GM18868 (cell line): ENCODE results near the gene CCDC38.
"Not testable (repeated sequence)": the region's sequence is repeated elsewhere in the genome, so short reads cannot be mapped to it uniquely, and the experiment has no call there.

Experiments
- ATAC-seq: cut with Tn5 transposase; IDR thresholded peaks from one replicate; pipeline ENCODE4 v1.9.1; 2021; ENCODE audit warnings: mild to moderate bottlenecking, moderate library complexity; ENCODE audit not compliant: unreplicated experiment

The CCDC38 gene

DNA sequence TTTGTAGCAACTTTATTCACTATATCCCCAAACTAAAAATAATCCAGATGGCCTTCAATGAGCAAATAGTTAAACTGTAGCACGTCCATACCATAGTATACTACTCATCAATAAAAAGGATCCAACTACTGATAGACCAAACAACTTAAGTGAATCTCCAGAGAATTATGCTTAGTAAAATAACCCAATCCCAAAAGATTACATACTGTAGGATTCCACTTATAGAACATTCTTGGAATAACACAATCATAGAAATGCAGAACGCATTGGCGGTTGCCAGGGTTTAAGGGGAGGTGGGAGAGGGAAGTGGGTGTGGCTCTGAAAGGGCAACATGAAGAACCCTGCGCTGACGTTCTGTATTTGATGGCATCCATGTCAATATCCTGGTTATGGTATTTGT is 55.1 kb downstream of the CCDC38 start:
- ATAC-seq, result no peak

DNA sequence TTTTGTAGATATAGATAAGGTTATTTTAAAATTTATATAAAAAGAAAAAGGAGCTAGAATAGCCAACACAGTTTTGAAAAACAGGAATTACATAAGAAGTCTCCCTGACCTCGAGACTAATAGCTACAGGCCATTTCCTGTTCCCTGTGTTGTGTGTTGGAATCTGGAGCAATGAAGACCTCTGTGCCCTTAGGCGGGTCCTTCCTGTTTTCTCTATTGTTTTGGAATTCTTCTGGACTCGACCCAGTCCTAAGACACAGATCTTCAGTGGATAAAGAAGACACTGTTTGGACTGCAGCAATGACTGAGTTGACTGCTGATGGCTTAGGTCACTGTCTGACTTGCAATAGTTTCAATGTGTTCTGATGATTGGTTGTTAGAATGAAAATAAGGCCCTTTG is 57.4 kb downstream of the CCDC38 start:
- ATAC-seq, result no peak

DNA sequence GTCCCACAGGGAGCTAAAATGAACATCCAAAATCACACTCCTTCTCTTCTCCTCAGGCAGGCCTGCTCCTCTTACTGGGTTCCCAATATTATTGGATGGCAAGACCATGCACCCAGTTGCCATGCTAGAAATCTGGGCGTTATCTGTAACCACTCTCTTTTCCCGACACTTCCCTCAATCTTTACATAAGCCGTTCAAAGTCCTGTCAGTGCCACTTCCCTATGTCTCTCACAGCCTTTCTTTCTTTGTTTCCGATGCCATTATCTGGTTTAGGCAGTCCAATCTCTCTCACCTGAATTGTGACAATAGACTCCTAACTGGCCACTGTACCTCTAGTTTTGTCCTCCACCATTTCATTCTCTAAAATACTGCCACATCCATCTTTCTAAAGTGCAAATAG is 59.5 kb downstream of the CCDC38 start:
- ATAC-seq, result no peak

DNA sequence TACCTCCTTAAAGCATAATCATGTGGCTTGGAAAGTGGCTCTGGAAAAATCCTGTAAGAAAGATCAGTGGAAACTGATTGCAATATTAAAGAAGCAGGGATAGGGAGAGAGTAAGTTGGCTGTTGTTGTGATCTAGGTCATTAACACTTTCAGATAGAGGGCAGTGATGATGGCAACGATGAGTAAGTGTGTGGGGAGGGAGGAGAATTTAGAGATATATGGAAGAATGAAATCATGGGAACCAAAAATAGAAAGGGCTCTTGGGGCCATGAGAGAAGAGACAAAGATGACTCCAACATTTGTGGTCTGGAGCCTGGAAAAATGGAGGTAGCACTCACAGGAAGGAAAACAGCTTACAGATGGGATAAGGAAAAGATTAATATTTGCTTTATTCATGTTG is 60.3 kb downstream of the CCDC38 start:
- ATAC-seq, result no peak

DNA sequence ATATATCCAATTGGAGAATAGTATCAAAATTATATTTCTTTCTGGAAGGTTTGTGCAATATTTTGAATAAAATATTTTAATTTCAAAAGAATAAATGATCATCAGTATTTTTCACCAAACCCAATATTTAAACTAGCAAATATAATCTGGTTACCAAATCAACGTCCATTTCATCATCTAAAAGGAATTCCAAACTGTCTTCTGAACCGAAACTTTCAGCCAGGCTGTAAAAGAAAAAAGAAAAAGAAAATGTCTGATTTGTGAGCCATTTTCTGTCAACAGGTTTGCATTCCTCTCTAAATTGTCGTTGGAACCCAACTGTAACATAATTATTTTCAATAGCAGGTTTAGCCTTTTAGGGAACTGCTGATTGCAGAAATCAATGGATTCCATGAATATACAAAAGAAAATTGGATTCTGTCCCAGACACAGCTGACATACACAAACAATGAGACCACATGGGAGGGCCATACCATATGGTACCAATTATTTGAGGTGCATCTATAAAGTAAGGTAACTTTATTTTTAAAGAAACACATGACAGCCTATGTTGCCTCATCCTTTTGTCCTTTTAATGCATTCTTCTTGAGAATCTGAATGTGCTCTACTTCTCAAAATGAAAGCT is 61.0 kb downstream of the CCDC38 start:
- no peak for ATAC-seq

DNA sequence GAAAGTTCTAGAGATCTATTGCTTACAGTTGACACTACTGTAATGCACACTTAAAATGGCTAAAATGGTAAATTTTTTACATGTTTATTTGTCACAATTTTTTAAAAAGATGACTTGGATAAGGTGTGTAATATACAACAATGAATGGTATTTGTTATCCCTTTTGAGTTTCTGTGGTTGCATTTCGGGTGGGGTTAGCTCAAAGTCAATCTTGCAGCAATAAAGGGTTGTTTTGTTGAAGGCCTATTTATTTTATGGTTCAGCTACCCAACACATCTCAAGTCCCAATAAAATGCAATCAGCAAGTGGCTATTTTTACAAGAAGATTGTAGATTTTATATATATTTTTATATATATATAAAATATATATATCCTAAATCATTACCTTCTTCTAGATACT is 61.5 kb downstream of the CCDC38 start:
- ATAC-seq, result no peak

DNA sequence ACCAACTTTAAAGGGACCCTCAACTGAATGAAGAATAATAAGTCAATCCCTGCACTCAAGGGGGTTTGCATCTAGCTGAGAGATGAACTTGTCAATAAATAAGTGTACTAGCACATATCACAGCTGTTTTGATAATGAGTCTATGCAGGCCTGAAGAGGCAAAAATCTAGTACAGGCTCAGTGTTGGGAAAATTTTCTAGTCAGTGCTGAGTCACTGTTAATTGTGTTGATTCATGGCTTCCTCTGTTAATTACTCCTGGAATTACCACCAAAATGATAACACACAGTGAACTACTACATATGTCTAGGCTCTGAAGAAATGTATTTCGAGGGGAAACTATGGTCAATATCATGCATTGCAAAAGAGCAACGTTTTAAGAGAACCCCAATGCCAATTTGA is 64.8 kb downstream of the CCDC38 start:
- no peak for ATAC-seq

DNA sequence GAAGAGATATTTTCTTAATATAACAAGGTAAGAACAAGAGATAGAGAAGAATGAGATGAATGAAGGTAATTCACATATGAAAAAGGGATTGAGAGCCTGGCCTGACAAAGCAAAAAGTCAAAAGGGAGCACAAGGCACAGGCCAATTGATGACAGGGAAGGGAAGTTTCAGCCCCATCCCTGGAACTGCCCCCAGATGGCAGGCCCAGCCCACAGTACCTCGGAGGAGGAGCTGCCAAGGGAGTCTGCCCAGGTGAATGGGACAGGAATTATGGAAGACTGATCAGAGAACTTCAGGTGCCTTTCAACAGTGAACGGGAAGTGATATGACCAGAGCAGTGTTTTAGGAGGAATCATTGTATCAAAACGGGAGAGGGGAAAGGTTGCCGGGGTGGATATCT is 68.0 kb downstream of the CCDC38 start:
- ATAC-seq, result no peak

DNA sequence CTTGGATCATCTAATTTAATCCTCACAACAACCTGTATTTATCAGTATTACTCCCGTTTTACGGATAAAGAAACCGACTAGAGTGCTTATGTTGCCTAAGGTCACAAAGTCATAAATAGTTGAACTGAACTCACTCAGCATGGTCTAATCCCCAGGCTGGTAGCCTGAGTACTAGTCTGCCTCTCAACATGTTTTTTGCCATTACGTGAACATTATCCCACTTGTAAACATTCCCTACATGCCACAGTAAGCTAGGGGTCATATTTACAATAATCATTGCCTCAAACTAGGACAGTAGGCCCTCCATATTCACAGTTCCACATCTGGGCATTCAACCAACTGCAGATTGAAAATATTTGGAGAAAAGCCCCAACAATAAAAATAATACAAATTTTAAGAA is 71.5 kb downstream of the CCDC38 start:
- no peak for ATAC-seq

DNA sequence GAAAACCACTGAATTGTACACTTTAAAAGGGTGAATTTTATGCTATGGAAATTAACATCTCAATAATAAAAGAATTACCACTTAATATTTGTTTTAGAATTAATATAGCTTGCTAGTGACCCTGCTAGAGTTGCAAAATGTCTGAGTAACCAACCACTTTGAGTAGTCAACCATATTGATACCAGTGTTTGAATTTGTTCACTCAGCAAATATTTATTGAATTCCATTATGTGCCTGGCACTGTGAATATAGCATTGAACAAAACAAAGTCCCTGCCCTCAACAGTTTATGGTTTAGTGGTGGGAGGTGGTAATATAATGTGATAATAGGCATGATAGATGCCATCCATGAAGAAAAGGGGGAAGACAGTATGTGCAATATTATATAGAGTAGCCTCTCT is 79.1 kb downstream of the CCDC38 start:
- no peak for ATAC-seq

DNA sequence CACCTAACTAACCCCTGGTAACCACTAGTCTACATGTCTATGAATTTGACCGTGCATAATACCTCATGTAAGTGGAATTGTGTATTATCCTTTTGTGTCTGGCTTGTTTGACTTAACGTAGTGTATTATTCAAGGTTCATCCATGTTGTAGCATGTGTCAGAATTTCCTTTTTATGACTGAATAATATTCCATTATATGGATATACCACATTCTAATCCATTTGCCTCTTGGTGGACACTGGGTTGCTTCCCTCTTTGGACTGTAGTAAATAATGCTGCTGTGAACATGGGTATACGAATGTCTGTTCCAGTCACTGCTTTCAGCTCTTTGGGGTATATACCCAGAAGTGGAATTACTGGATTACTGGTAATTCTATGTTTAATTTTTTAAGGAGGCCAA is 80.4 kb downstream of the CCDC38 start:
- no peak for ATAC-seq

DNA sequence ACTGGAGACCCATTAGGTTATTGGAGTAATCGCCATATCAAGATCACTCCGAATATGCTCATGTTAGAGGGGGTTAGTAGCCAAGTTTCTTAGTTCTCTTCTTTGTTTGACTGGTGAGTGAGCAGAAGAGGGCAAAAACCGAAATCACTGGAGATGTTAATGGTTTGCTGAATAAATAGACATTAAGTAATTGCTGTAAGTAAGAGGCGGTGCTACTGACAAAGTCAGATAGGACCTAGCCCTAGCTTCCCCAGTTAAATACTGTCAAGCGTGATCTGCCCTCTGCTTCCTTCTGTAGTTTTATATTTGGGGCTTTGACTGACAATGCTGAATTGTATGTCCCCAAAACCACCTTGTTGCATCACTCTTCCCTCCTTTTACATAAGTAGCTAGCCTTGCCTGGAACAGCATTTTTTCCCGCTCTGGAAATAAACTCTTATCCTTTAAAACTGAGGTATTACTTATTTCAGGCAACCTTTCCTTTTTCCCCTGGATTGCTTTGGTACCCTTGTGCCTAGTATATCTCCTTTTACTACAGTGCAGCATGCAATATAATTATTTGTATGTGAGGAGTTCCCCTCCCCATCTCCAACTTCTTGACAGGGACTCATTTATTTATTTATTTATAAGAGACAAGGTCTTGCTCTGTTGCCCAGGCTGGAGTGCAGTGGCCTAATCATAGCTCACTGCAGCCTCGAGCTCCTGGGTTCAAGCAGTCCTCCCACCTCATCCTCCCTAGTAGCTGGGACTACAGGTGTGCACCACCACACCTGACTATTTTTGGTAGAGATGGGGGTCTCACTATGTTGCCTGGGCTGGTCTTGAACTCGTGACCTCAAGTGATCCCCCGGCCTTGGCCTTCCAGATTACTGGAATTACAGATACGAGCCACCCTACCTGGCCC is 82.2 kb downstream of the CCDC38 start:
- no peak for ATAC-seq

DNA sequence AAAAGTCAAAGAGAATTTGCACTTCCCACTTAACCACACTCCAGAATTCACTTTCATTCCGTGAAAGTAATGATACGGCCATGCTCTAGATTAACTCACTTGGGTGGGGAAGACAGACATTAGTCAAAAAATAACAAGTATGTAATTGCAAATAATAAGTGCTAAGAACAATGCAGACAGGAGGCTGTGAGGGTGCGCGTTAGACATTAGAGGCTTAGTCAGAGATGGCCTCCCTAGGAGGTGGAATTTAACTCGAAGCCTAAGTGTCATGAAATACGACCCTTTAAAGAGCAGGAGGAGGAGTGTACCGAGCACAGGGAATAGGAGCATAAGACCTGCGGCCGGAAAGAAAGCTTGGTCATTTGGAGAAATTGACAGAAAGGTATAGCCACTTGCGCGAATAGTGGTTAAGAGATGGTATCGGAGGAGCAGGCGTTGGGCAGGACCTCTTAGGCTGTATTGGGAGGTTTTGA is 83.0 kb downstream of the CCDC38 start:
- no peak for ATAC-seq

DNA sequence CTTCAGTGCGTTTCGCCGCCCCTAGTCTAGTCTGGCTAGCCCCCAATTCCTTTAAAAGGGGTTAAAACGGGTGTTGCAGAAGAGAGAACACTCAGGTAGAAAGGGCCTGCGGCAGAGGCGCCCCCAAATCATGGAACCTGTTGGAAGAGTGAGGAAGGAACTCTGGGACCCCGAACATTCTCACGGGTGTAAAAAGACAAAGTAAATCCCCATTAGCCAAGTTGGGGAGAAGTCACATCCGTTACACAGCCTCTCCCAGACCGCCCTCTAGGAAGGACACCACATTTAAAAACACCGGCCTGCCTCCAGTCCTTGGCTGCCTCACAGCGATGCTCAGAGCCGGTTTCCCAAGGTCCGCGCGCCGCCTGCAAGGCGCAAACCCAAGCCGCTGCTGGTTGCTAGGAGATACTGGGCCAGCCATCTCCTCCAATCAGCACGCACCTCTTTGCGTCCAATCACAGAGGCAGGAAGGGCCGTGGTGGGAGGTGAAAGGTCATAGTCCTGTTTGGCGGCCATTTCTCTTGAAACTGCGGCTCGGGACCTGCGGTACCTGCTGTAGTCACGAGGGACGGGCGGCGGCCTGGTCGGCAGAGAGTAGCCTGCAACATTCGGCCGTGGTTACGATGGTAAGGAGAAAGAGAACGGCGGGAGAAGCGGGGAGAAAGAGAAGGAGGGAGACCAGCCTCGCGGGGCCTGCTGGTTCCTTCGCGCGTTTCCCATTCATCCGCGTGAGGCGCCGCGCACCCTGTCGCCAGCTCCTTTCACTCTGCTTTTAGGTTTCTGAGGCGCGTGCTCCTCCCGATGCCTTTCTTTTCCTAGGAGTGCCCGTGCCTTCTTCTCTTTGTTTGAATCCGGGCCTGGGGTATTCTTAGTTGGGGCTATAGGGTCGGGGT is 83.7 kb downstream of the CCDC38 start, which contains the start of gene SNRPF:
Gene SNRPF (plus strand): TSS at position 502 of the 893 bp plus-strand sequence. CDS start 122 bp downstream, at position 624.
- peak; percentile 100 for ATAC-seq

DNA sequence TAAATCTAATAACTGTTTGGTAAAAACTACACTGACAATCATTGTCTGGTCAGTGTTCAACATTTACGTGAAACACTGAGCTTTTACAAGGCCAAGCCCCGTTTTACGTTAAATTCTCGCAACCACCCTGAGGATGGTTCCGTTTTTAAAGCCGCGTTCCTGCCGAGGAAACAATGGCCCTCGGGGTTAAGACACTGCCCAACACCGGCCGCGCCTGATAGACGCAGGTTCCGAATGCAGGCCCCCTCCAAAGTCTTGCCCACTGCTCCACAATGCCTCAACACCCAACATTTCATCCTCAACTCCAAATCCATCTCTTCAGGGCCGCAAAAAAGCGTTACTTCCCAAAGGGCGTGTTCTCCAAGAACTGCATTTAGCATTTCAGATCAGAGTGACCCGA is 84.6 kb downstream of the CCDC38 start:
- ATAC-seq, result no peak

DNA sequence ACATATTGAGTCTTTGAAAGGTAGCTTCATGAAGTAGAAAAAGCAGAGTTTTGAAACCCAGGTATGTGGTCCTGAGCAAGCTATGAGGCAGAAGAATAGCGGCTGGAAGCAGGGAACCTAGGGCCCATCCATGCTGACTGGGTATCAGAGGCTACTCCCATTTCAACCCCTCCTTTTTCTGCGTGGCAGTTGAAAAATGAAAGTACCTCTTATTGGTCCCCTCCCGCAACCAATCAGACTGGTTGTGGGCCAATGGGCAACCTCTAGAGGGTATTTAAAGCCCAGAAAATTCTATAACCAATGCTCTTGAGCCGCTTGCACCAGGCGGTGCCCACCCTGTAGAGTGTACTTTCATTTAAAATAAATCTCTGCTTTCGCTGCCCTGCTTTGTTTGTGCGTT is 85.3 kb downstream of the CCDC38 start:
- ATAC-seq, result no peak

DNA sequence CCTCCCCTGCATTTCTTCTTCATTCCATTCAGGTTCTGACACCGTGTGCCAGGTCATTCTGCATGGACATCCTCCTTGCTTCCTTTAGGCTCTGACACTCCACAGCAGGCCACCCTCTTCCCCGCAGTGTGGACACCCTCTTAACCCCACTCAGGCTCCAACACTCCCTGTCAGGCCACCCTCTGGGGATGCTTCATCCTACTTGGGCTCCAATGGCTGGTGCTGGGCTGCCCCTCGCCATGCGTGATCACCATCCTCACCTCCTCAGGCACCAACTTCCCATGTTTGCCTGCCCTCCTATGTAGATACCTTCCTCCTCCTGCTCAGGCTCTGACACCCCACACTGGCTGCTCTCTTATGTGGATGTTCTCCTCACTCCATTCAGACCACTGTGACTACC is 90.3 kb downstream of the CCDC38 start:
- no peak for ATAC-seq

DNA sequence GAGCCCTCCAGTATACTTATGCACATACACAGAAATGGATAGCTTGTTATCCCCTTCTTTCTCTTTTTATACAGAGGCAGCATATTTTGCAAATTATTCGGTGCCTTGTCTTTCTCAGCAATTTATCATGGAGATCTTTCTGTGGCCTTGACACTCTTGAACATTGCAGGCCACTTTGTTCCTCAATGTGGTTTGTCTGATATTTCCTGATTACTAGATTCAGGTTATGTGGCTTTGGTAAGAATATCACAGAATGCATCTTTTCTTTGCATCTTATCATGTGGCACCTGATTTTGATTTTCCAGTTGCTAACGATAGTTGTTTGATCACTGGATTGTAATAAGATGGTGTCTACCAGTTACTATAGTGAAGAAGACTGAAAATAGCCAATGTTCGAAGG is 90.8 kb downstream of the CCDC38 start:
- ATAC-seq, result no peak

DNA sequence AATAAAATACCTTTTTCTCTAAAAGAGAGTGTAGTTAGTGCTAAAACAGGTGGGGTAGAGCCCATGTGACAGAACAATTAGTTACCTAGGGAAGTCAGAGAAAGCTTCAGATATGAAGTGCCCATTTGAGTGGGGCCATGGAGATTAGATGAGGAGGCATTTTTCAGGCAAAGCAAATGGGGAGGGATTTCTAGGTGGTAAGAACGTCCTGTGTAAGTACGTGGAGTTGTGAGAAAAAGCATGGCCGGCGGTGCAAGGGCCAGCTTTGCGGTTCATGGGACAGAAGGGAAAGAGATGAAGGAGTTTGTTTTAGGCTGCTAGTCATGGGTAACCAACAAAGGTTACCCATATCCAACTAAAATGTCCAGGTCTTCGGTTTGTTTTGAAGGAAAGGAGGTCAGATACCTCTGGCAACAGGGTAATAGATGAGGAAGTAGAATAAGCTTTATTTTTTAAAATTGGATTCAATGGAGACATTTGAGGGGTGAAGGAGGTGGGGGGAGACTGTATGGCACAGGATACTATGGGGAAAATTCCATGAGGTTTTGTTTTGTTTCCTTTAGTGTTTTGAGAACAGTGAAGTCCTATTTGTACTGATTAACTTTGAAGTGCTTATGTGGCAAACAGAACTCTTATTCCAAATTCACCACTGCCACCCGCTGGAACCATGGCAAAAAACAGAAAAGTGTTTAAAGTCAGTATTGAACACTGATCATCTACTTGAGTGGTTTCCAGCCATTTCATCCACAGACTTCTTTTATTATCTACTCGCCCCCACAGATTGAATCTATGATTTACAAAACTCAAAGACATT is 93.6 kb downstream of the CCDC38 start:
- ATAC-seq, result no peak

DNA sequence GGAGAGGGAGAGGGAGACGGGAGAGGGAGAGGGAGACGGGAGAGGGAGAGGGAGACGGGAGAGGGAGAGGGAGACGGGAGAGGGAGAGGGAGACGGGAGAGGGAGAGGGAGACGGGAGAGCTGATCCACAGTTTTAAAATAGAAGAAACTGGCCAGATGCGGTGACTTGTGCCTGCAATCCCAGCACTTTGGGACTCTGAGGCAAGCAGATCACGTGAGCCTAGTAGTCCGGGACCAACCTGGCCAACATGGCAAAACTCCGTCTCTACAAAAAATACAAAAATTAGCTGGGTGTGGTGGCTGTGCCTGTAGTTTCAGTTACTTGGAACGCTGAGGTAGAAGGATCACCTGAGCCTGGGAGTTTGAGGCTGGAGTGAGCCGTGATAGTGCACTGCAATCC is 100.0 kb downstream of the CCDC38 start:
- ATAC-seq, result not testable (repeated sequence)
